GM06990 (cell line): Measurements from ENCODE around the gene UBE2H.

Experiments used
- DNase-seq: peaks from one replicate; pipeline ENCODE4 v3.0.0-alpha.2; 2011; ENCODE audit not compliant: insufficient read length; ENCODE audit errors: extremely low read depth
- H3K27me3 ChIP-seq: replicated peaks from 2 replicates; pipeline ENCODE4 v1.6.0; 2011; ENCODE audit warnings: low read length; ENCODE audit not compliant: control insufficient read depth, insufficient read depth
- H3K36me3 ChIP-seq: 2 replicates; pipeline ENCODE4 v1.5.1; 2011; ENCODE audit warnings: low read length; ENCODE audit not compliant: control insufficient read depth, insufficient read depth
- H3K4me3 ChIP-seq: replicated peaks from 2 replicates; pipeline ENCODE4 v1.5.1; 2011; ENCODE audit warnings: low read depth, mild to moderate bottlenecking, control low read depth, low read length
- CTCF ChIP-seq: IDR thresholded peaks from 2 replicates; pipeline ENCODE4 v1.5.1; 2011; ENCODE audit warnings: low read length, control low read depth, mild to moderate bottlenecking, inconsistent platforms; ENCODE audit not compliant: insufficient read depth, poor library complexity, severe bottlenecking

Gene UBE2H

GRCh38 chr7:129782818-129783583 lies 169.8 kb downstream of the UBE2H start:
- peaks cover 4% of the 10 kb centered on the region; the same call in 1 of the 2 replicates for H3K27me3 ChIP-seq
- DNase-seq: no peak
- no peak overlapping the region for H3K4me3 ChIP-seq
- no peak for TF ChIP-seq CTCF
- H3K36me3 ChIP-seq: no peaks in the 10 kb centered on the region

- no peak for DNase-seq
- TF ChIP-seq CTCF: no peak
- H3K4me3 ChIP-seq: no peak overlapping the region
- H3K36me3 ChIP-seq: no peaks in the 10 kb centered on the region
- peaks cover 4% of the 10 kb centered on the region; the same call in 1 of the 2 replicates for H3K27me3 ChIP-seq
These were observed 170.6 kb downstream of the UBE2H start for GRCh38 chr7:129781928-129782817.

GRCh38 chr7:129780974-129781927 lies 171.5 kb downstream of the UBE2H start:
- Histone ChIP-seq H3K27me3 (peaks cover 4% of the 10 kb centered on the region; the same call in 1 of the 2 replicates), H3K4me3 (peak overlapping the region; percentile 70), H3K36me3 (no peaks in the 10 kb centered on the region)
- TF ChIP-seq CTCF: no peak
- no peak for DNase-seq
